Measurements from ENCODE around the gene PLEKHG1. TPM values are rescaled to one million over a fixed set of nuclear protein-coding genes. Genes with fewer than 3 reads are reported as not detected.

PLEKHG1 gene
- total RNA-seq, 2 donors from 2014 or later = 1.5 to 2.4 TPM

DNA sequence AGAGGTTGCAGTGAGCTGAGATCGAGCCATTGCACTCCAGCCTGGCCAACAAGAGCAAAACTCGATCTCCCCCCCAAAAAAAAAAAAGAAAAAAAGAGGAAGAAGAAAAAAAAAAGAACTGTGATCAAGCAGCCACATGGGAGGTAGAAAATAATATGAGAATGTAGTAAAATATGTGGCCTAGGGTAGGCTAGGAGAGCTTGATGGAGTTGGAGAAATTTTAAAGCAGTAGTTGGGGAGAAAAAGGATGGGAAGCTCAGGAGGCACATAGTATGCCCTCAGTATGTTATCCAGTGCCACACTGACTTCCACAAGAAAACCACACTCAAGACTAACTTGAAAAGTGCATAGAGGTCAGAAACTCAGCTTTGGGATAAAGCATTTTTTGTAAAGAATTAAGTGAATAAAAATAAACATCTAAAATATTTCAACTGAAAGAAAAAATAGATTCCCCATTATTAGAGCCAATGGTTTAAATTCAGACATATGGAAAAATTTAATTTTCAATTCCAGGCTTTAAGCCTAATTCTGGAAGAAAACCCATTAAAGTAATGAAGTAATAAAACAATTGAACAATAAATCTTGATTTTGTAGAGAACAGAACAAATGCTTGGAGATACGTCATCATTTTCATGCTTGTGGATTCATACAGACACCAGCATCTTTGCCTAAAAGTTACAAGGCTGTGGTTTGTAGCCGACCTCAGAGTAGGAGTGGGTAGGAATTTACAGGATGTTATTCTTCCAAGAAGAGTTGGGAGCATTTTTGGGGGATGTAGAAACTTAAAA, 34.7 kb downstream of the PLEKHG1 start:
- Mint-ChIP-seq H3K9me3 (no peaks in the 10 kb centered on the region), H3K27me3 (ENCODE audit: insufficient read depth) (no peaks in the 10 kb centered on the region), H3K4me1 (peaks cover 10% of the 10 kb centered on the region), H3K36me3 (ENCODE audit: low read depth) (no peaks in the 10 kb centered on the region), H3K27ac (no peak overlapping the region), H3K4me3 (no peak overlapping the region)
- no peaks in the 10 kb centered on the region for H3K4me1 ChIP-seq (ENCODE audit: control insufficient read depth, insufficient read depth, low read length)
- H3K27me3 ChIP-seq (ENCODE audit: control insufficient read depth, insufficient read depth, low read length, poor library complexity, severe bottlenecking) = no peaks in the 10 kb centered on the region
- H3K4me3 ChIP-seq (ENCODE audit: low read length) = no peak overlapping the region
- H3K9me3 ChIP-seq (ENCODE audit: control insufficient read depth, low read length) = no peaks in the 10 kb centered on the region
- WGBS, 2 experiments (ENCODE audit: insufficient coverage in 1 of 2, insufficient read length in 1 of 2) = 94% methylated on average over 3 to 4 of the region's 4 CpGs
- no peaks in the 10 kb centered on the region for H3K36me3 ChIP-seq (ENCODE audit: control insufficient read depth, insufficient read depth, low read length)
- H3K9ac ChIP-seq (ENCODE audit: extremely low read depth, low read length, poor library complexity, severe bottlenecking) = no peak overlapping the region
- TF ChIP-seq, protein P1, sequence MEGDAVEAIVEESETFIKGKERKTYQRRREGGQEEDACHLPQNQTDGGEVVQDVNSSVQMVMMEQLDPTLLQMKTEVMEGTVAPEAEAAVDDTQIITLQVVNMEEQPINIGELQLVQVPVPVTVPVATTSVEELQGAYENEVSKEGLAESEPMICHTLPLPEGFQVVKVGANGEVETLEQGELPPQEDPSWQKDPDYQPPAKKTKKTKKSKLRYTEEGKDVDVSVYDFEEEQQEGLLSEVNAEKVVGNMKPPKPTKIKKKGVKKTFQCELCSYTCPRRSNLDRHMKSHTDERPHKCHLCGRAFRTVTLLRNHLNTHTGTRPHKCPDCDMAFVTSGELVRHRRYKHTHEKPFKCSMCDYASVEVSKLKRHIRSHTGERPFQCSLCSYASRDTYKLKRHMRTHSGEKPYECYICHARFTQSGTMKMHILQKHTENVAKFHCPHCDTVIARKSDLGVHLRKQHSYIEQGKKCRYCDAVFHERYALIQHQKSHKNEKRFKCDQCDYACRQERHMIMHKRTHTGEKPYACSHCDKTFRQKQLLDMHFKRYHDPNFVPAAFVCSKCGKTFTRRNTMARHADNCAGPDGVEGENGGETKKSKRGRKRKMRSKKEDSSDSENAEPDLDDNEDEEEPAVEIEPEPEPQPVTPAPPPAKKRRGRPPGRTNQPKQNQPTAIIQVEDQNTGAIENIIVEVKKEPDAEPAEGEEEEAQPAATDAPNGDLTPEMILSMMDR (conservative IDR thresholded peaks at IDR 0.05) = no peak
- H3K27ac ChIP-seq (ENCODE audit: low read depth, low read length) = no peak overlapping the region
- DNase-seq = no peak

DNA sequence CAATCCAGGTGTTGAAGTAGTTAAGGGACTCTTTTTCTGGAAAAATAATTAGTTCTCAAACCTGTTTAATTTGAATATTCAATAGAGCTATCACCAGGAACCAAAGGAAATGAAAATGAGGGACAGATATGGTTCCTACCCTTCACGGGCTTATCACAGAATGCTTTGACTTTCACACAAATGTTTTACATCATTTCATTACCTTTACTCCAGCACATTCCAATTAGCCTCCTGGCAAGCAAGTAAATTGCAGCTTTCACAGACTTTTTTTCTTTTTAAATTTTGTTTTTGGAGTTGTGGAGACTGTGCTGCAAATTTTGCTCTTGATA, 35.2 kb downstream of the PLEKHG1 start:
- Mint-ChIP-seq H3K9me3 (no peaks in the 10 kb centered on the region), H3K27me3 (ENCODE audit: insufficient read depth) (no peaks in the 10 kb centered on the region), H3K4me1 (peaks cover 10% of the 10 kb centered on the region), H3K36me3 (ENCODE audit: low read depth) (no peaks in the 10 kb centered on the region), H3K27ac (no peak overlapping the region), H3K4me3 (no peak overlapping the region)
- no peak for DNase-seq
- 70 to 88% methylated on average over 1 of the region's 1 CpG for WGBS, 2 experiments (ENCODE audit: insufficient coverage in 1 of 2, insufficient read length in 1 of 2)
- no peaks in the 10 kb centered on the region for H3K9me3 ChIP-seq (ENCODE audit: control insufficient read depth, low read length)
- TF ChIP-seq, protein P1 (conservative IDR thresholded peaks at IDR 0.05) = no peak
- no peak overlapping the region for H3K4me3 ChIP-seq (ENCODE audit: low read length)
- no peak overlapping the region for H3K9ac ChIP-seq (ENCODE audit: extremely low read depth, low read length, poor library complexity, severe bottlenecking)
- H3K27ac ChIP-seq (ENCODE audit: low read depth, low read length) = no peak overlapping the region
- no peaks in the 10 kb centered on the region for H3K4me1 ChIP-seq (ENCODE audit: control insufficient read depth, insufficient read depth, low read length)
- no peaks in the 10 kb centered on the region for H3K27me3 ChIP-seq (ENCODE audit: control insufficient read depth, insufficient read depth, low read length, poor library complexity, severe bottlenecking)
- H3K36me3 ChIP-seq (ENCODE audit: control insufficient read depth, insufficient read depth, low read length) = no peaks in the 10 kb centered on the region

DNA sequence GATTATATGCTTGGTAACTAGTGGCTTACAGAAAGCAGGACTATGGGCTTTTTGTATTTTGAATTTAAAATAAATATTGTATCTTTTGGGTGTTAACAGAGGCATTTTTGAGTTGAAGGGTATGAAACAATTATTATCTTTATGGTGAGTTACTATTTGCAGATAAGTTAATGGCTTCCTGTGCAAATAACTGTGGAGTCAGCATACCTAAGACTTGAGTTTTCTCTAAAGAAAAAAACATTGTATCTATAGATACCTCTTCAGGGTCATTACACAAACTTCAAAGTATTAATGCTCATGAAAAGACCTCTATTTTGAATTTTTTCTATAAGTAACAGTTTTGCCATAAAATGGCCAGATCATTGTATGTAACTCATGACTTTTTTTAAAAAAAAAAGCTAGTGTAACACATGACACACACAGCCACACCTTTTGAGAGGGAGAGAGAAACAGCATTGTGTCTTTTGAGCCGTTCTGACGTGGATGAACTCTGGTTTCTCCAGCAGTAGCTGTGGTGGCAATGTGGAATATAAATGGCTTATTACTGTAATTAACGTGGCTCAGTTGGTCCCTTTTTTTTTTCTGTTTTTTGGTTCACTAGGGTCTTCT, 36.3 kb downstream of the PLEKHG1 start:
- no peak for DNase-seq
- H3K4me3 Mint-ChIP-seq = no peak overlapping the region
- no peaks in the 10 kb centered on the region for H3K9me3 Mint-ChIP-seq
- Histone ChIP-seq H3K9ac (ENCODE audit: extremely low read depth, low read length, poor library complexity, severe bottlenecking) (no peak overlapping the region), H3K4me1 (ENCODE audit: control insufficient read depth, insufficient read depth, low read length) (no peaks in the 10 kb centered on the region), H3K9me3 (ENCODE audit: control insufficient read depth, low read length) (no peaks in the 10 kb centered on the region), H3K27ac (ENCODE audit: low read depth, low read length) (no peak overlapping the region), H3K36me3 (ENCODE audit: control insufficient read depth, insufficient read depth, low read length) (no peaks in the 10 kb centered on the region), H3K4me3 (ENCODE audit: low read length) (no peak overlapping the region), H3K27me3 (ENCODE audit: control insufficient read depth, insufficient read depth, low read length, poor library complexity, severe bottlenecking) (no peaks in the 10 kb centered on the region)
- peaks cover 10% of the 10 kb centered on the region for H3K4me1 Mint-ChIP-seq
- no peaks in the 10 kb centered on the region for H3K27me3 Mint-ChIP-seq (ENCODE audit: insufficient read depth)
- no peaks in the 10 kb centered on the region for H3K36me3 Mint-ChIP-seq (ENCODE audit: low read depth)
- TF ChIP-seq, protein P1 (conservative IDR thresholded peaks at IDR 0.05) = no peak
- 92% methylated on average over 3 of the region's 3 CpGs; no CpG with 5 or more reads in 1 of the 2 experiments for WGBS, 2 experiments (ENCODE audit: insufficient coverage in 1 of 2, insufficient read length in 1 of 2)
- no peak overlapping the region for H3K27ac Mint-ChIP-seq
